Measurements from ENCODE around the gene IGFBP2. TPM values are rescaled to one million over a fixed set of nuclear protein-coding genes. Genes with fewer than 3 reads are reported as not detected.

Gene IGFBP2
- total and polyA plus RNA-seq, 2 donors (not counting 1 experiment from before 2014, with no cell fraction given): not detected

DNA sequence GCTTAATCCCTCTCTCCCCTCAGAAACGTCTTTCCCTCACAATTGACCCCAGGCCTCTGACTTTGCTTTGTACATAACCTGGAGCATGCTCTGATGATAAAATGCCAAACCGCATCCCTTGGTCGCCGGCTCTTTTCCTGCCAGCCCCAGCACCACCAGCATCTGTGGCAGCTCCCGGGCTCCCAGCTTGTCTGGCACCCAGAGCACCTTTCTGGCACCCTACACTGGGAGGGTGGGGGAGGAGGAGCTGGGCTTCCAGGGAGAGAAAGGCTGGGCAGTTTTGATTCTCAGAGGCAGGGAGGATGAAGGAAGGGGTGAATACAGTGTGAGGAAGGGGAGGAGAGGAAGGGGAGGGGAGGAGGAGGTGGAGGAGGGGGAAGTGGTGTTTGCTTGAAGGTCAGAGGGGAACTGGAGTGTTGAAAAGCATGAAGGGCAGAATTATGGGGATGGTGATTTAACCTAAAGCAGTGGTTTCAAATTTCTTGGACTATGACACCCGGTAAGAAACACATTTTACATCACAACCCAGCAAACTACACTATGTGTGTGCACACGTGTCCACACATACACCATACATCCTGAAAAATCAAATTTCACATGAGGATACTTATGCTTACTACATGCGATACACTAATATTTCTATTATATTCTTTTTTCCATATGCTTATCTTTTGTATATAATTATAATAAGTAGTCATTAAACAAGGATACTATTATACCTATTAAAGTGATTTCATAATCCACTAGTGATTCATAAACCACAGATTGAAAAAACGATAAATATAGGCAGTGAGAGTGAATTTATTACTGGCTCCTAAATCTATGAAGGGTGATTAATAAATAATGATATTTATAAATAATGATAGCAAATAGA lies 30.0 kb upstream of the IGFBP2 start:
- H2AFZ ChIP-seq (ENCODE audit: insufficient read depth, low read depth, low read length, poor library complexity, severe bottlenecking): no peak overlapping the region
- no peak overlapping the region for H3K4me3 Mint-ChIP-seq
- no peak overlapping the region for H3K27ac Mint-ChIP-seq
- H3K9me3 ChIP-seq (ENCODE audit: control extremely low read depth in 1 of 3, control insufficient read depth in 2 of 3, insufficient read depth in 1 of 3, low read length in 2 of 3): peaks cover 0 to 3% (median 0%) of the 10 kb centered on the region in 3 donors
- ATAC-seq (ENCODE audit: low read depth) (no peak), DNase-seq (no peak)
- WGBS (ENCODE audit: insufficient coverage): 78% methylated on average over 4 of the region's 9 CpGs
- CTCF ChIA-PET: no interaction called here
- H3K27me3 Mint-ChIP-seq: peaks cover 50% of the 10 kb centered on the region
- POLR2A ChIA-PET: no interaction called here
- no peak overlapping the region for H3K4me3 ChIP-seq (ENCODE audit: control extremely low read depth in 1 of 5, extremely low read depth in 1 of 5, insufficient read depth in 1 of 5, low read depth in 2 of 5, low read length in 4 of 5)
- H3K9me3 Mint-ChIP-seq (ENCODE audit: insufficient read depth): no peaks in the 10 kb centered on the region
- H3K36me3 ChIP-seq (replicated peaks in 1 of 2; ENCODE audit: control extremely low read depth in 1 of 2, control insufficient read depth in 1 of 2, extremely low read depth in 1 of 2, insufficient read depth in 2 of 2, low read length in 1 of 2): no peaks in the 10 kb centered on the region
- H3K9ac ChIP-seq (ENCODE audit: low read length): no peak overlapping the region
- no peak overlapping the region for H3K4me2 ChIP-seq (replicated peaks; ENCODE audit: low read depth, low read length, poor library complexity, severe bottlenecking)
- no peak overlapping the region for H3K27ac ChIP-seq (ENCODE audit: low read length in 2 of 2)
- H3K4me1 ChIP-seq (ENCODE audit: control insufficient read depth in 2 of 2, insufficient read depth in 2 of 2, low read length in 2 of 2): peaks cover 4 to 8% of the 10 kb centered on the region in 2 donors
- no peaks in the 10 kb centered on the region for H3K79me2 ChIP-seq (ENCODE audit: control insufficient read depth, insufficient read depth, low read length)
- H4K20me1 ChIP-seq (ENCODE audit: control insufficient read depth, insufficient read depth, low read length, poor library complexity, severe bottlenecking): no peaks in the 10 kb centered on the region
- peaks cover 0 to 10% (median 2%) of the 10 kb centered on the region in 4 experiments for H3K27me3 ChIP-seq (replicated peaks in 1 of 4; ENCODE audit: control extremely low read depth in 1 of 4, control insufficient read depth in 3 of 4, insufficient read depth in 4 of 4, low read length in 3 of 4)
- TF ChIP-seq, protein P1, sequence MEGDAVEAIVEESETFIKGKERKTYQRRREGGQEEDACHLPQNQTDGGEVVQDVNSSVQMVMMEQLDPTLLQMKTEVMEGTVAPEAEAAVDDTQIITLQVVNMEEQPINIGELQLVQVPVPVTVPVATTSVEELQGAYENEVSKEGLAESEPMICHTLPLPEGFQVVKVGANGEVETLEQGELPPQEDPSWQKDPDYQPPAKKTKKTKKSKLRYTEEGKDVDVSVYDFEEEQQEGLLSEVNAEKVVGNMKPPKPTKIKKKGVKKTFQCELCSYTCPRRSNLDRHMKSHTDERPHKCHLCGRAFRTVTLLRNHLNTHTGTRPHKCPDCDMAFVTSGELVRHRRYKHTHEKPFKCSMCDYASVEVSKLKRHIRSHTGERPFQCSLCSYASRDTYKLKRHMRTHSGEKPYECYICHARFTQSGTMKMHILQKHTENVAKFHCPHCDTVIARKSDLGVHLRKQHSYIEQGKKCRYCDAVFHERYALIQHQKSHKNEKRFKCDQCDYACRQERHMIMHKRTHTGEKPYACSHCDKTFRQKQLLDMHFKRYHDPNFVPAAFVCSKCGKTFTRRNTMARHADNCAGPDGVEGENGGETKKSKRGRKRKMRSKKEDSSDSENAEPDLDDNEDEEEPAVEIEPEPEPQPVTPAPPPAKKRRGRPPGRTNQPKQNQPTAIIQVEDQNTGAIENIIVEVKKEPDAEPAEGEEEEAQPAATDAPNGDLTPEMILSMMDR (IDR thresholded peaks at IDR 0.05): no peak
- no peak for TF ChIP-seq EZH2 (IDR thresholded peaks at IDR 0.05; ENCODE audit: borderline replicate concordance, insufficient read depth, low read depth, low read length, poor library complexity, severe bottlenecking)
- intact Hi-C loops (cut with micrococcal nuclease): no loop called here
- peaks cover 6% of the 10 kb centered on the region for H3K4me1 Mint-ChIP-seq

DNA sequence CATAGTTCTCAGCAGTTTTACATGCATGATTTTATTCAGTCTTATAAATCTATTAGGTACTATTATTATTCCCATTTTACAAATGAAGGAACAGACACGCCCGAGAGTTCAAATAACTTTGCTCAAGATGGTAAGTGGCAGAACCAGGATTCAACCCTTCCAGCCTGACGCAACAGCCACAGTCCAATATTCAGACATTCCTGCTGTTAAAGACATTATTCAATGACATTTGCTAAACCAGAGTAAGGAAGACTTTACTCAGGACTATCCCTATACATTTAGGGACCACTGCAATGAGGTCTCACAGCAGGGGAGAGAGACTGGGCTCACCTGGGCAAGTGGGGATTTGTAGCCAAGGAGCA lies 29.4 kb upstream of the IGFBP2 start:
- intact Hi-C loops (cut with micrococcal nuclease): no loop called here
- peaks cover 4 to 8% of the 10 kb centered on the region in 2 donors for H3K4me1 ChIP-seq (ENCODE audit: control insufficient read depth in 2 of 2, insufficient read depth in 2 of 2, low read length in 2 of 2)
- Mint-ChIP-seq H3K27me3 (peaks cover 48% of the 10 kb centered on the region), H3K9me3 (ENCODE audit: insufficient read depth) (no peaks in the 10 kb centered on the region), H3K4me1 (peaks cover 6% of the 10 kb centered on the region), H3K4me3 (no peak overlapping the region), H3K27ac (no peak overlapping the region)
- H3K9ac ChIP-seq (ENCODE audit: low read length): no peak overlapping the region
- H3K27me3 ChIP-seq (replicated peaks in 1 of 4; ENCODE audit: control extremely low read depth in 1 of 4, control insufficient read depth in 3 of 4, insufficient read depth in 4 of 4, low read length in 3 of 4): peaks cover 0 to 10% (median 2%) of the 10 kb centered on the region in 4 experiments
- DNase-seq (no peak), ATAC-seq (ENCODE audit: low read depth) (no peak)
- no peaks in the 10 kb centered on the region for H3K36me3 ChIP-seq (replicated peaks in 1 of 2; ENCODE audit: control extremely low read depth in 1 of 2, control insufficient read depth in 1 of 2, extremely low read depth in 1 of 2, insufficient read depth in 2 of 2, low read length in 1 of 2)
- TF ChIP-seq EZH2 (IDR thresholded peaks at IDR 0.05; ENCODE audit: borderline replicate concordance, insufficient read depth, low read depth, low read length, poor library complexity, severe bottlenecking): no peak
- TF ChIP-seq, protein P1 (IDR thresholded peaks at IDR 0.05): no peak
- no peak overlapping the region for H2AFZ ChIP-seq (ENCODE audit: insufficient read depth, low read depth, low read length, poor library complexity, severe bottlenecking)
- no peak overlapping the region for H3K4me3 ChIP-seq (ENCODE audit: control extremely low read depth in 1 of 5, extremely low read depth in 1 of 5, insufficient read depth in 1 of 5, low read depth in 2 of 5, low read length in 4 of 5)
- H4K20me1 ChIP-seq (ENCODE audit: control insufficient read depth, insufficient read depth, low read length, poor library complexity, severe bottlenecking): no peaks in the 10 kb centered on the region
- ChIA-PET CTCF (no interaction called here), POLR2A (no interaction called here)
- 94% methylated on average over 3 of the region's 3 CpGs for WGBS (ENCODE audit: insufficient coverage)
- H3K4me2 ChIP-seq (replicated peaks; ENCODE audit: low read depth, low read length, poor library complexity, severe bottlenecking): no peak overlapping the region
- H3K9me3 ChIP-seq (ENCODE audit: control extremely low read depth in 1 of 3, control insufficient read depth in 2 of 3, insufficient read depth in 1 of 3, low read length in 2 of 3): peaks cover 0 to 3% (median 0%) of the 10 kb centered on the region in 3 donors
- H3K79me2 ChIP-seq (ENCODE audit: control insufficient read depth, insufficient read depth, low read length): no peaks in the 10 kb centered on the region
- H3K27ac ChIP-seq (ENCODE audit: low read length in 2 of 2): no peak overlapping the region
